ENCODE results near the gene C2CD2.

DNA sequence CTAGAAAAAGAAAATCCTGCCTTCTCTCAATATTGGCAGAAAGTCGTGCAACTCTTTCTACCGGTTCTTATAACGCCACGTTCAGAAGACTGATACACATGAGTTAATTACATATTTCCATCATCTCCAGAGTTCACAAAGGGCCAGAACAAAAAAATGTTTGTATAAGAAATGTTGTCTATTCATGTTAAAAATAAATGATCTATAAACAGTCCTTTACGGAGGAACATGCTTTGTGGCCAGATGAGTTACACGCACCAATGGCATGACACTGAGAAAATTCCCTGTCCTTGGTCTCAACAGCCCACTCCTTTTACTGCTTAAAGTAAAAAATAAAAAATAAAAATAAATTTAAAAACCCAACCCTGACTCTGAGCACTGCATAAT, 29.5 kb downstream of the C2CD2 start:
- TF ChIP-seq EZH2 (IDR thresholded peaks at IDR 0.05; ENCODE audit: low read depth, low read length, severe bottlenecking) (no peak), POLR2A (IDR thresholded peaks at IDR 0.05; ENCODE audit: control extremely low read depth in 1 of 2, low read depth in 2 of 2, low read length in 2 of 2) (no peak), TEAD4 (IDR thresholded peaks at IDR 0.05; ENCODE audit: low read depth, low read length) (no peak), POLR2AphosphoS5 (IDR thresholded peaks at IDR 0.05; ENCODE audit: low read depth, low read length) (no peak), RBBP5 (IDR thresholded peaks at IDR 0.05; ENCODE audit: borderline replicate concordance, low read depth, low read length) (no peak), HDAC6 (IDR thresholded peaks at IDR 0.05; ENCODE audit: low read depth, low read length) (no peak), CREB1 (IDR thresholded peaks at IDR 0.05) (no peak), TAF1 (IDR thresholded peaks at IDR 0.05; ENCODE audit: low read depth, low read length) (no peak)
- TF ChIP-seq, protein P1, sequence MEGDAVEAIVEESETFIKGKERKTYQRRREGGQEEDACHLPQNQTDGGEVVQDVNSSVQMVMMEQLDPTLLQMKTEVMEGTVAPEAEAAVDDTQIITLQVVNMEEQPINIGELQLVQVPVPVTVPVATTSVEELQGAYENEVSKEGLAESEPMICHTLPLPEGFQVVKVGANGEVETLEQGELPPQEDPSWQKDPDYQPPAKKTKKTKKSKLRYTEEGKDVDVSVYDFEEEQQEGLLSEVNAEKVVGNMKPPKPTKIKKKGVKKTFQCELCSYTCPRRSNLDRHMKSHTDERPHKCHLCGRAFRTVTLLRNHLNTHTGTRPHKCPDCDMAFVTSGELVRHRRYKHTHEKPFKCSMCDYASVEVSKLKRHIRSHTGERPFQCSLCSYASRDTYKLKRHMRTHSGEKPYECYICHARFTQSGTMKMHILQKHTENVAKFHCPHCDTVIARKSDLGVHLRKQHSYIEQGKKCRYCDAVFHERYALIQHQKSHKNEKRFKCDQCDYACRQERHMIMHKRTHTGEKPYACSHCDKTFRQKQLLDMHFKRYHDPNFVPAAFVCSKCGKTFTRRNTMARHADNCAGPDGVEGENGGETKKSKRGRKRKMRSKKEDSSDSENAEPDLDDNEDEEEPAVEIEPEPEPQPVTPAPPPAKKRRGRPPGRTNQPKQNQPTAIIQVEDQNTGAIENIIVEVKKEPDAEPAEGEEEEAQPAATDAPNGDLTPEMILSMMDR (IDR thresholded peaks at IDR 0.05; ENCODE audit: control extremely low read depth in 1 of 3, insufficient read depth in 1 of 3, low read depth in 1 of 3, low read length in 3 of 3) = no peak
